SK-N-MC (cell line): Measurements from ENCODE around the gene CPLANE2.

Source experiments
- DNase-seq: peaks from one replicate; pipeline ENCODE4 v3.0.0-alpha.2; 2011; ENCODE audit warnings: low read depth, low spot score
- H3K27ac ChIP-seq: fragments of 200-600 bp; sonication (generic); 2 replicates; pipeline ENCODE4 v1.5.1; 2016; ENCODE audit warnings: mixed run types
- H3K36me3 ChIP-seq: fragments of 200-600 bp; sonication (generic); 2 replicates; pipeline ENCODE4 v1.6.1; 2017; ENCODE audit warnings: antibody characterized with exemption, low read length, mixed read lengths; ENCODE audit not compliant: insufficient read depth
- H3K4me3 ChIP-seq: fragments of 200-600 bp; sonication (generic); 2 replicates; pipeline ENCODE4 v1.5.1; 2016
- H3K9ac ChIP-seq: fragments of 200-600 bp; sonication (generic); 2 replicates; pipeline ENCODE4 v1.8.0; 2017; ENCODE audit warnings: mixed run types, mixed read lengths; ENCODE audit not compliant: insufficient read length
- H3K9me3 ChIP-seq: fragments of 200-600 bp; sonication (generic); 2 replicates; pipeline ENCODE4 v1.6.1; 2017; ENCODE audit warnings: low read depth, mild to moderate bottlenecking, antibody characterized with exemption, low read length, moderate library complexity, mixed read lengths
- EZH2 ChIP-seq: fragments of 200-600 bp; sonication (generic); IDR thresholded peaks from one replicate; pipeline ENCODE4 v1.6.1; 2017; ENCODE audit warnings: antibody characterized with exemption
- FOXP2 ChIP-seq: optimal IDR thresholded peaks from 2 replicates; pipeline ENCODE3; 2011; ENCODE audit warnings: mild to moderate bottlenecking, moderate library complexity; ENCODE audit not compliant: insufficient read depth; ENCODE audit errors: extremely low read length, control extremely low read depth
- POLR2AphosphoS5 ChIP-seq: IDR thresholded peaks from 2 replicates; pipeline ENCODE4 v1.6.1; 2012; ENCODE audit warnings: mild to moderate bottlenecking, low read depth, low read length, borderline replicate concordance

The CPLANE2 gene

DNA sequence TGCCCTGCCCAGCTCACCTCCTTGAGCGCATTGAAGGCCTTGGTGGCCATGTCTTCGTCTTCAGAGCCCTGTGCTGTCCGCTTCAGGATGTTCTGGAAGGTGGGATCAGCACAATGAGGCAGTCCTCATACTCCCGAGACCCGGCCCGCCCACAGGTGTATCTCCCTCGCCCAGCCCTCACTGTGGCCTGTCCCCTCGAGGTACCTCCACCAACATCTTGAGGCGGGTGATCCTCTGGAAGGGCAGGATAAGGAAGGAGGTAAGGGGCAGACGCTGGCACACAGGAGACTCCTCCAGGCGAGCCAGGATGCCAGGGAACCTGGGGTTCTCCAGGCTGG, 31.7 kb downstream of the CPLANE2 start:
- TF ChIP-seq POLR2AphosphoS5 (no peak), FOXP2 (no peak), EZH2 (no peak)
- Histone ChIP-seq H3K27ac (no peak overlapping the region), H3K9me3 (no peaks in the 10 kb centered on the region), H3K4me3 (no peak overlapping the region), H3K9ac (no peak overlapping the region), H3K36me3 (no peaks in the 10 kb centered on the region)
- no peak for DNase-seq

DNA sequence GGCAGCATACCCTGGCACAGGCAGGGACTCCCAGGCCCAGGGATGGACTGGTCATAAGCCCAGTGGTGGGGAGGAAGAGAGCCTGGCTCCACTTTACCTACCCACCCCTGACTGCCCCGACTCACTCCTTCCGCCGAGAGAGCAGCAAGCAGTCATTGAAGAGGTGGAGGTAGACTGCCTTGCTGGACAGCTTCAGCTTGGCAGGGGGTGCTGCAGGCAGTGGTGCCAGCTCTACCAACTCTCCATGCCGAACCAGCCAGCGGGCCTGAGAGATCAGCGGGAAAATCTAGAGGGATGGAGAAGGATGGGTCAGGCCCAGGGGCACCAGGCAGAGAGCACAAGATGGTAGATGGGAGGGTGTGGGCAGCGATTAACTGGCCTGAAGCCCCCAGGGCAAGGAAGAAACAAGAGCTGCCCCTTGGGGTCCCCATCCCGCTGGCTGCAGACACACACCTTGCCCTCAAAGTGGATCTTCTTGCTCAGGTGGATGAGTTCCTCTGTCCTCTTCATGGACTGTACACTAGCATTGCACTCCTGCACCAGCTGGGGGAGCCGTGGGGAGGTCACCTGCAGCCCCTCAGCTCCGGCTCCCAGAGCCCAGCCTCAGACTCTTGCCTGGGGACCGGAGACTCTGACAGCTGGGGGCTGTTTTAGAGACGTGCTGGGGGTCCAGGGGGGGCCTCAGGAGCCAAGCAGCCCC, 32.2 kb downstream of the CPLANE2 start:
- Histone ChIP-seq H3K4me3 (no peak overlapping the region), H3K9ac (no peak overlapping the region), H3K27ac (no peak overlapping the region), H3K36me3 (no peaks in the 10 kb centered on the region), H3K9me3 (no peaks in the 10 kb centered on the region)
- TF ChIP-seq POLR2AphosphoS5 = no peak
- no peak for DNase-seq

- no peak for DNase-seq
- Histone ChIP-seq H3K9me3 (no peaks in the 10 kb centered on the region), H3K27ac (no peak overlapping the region), H3K36me3 (no peaks in the 10 kb centered on the region), H3K9ac (no peak overlapping the region), H3K4me3 (no peak overlapping the region)
- TF ChIP-seq EZH2 (no peak), POLR2AphosphoS5 (no peak), FOXP2 (no peak)
These were observed 32.8 kb downstream of the CPLANE2 start for GRCh38 chr1:16204216-16204615.

DNA sequence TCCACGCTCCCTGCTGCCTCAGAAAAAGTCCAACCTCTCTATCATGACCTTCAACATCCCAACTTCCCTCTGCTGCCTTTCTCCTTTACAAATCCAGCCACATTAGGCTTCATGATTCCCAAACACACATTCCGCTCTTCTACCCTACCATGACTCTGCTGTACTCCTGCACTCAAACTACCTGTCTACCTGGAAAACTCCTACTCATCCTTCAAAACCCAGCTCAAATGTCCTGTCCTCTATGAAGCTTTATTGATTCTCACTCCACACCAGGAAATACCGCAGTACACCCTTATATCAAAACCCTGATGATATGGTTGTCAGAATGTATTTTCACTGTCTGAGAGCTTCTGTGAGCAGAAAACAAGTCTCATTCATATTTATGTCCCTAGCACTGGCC, 33.4 kb downstream of the CPLANE2 start:
- no peaks in the 10 kb centered on the region for H3K9me3 ChIP-seq
- no peak for TF ChIP-seq POLR2AphosphoS5
- TF ChIP-seq EZH2 = no peak
- no peak for TF ChIP-seq FOXP2
- H3K4me3 ChIP-seq = no peak overlapping the region
- no peak overlapping the region for H3K9ac ChIP-seq
- no peaks in the 10 kb centered on the region for H3K36me3 ChIP-seq
- DNase-seq = no peak
- H3K27ac ChIP-seq = no peak overlapping the region

DNA sequence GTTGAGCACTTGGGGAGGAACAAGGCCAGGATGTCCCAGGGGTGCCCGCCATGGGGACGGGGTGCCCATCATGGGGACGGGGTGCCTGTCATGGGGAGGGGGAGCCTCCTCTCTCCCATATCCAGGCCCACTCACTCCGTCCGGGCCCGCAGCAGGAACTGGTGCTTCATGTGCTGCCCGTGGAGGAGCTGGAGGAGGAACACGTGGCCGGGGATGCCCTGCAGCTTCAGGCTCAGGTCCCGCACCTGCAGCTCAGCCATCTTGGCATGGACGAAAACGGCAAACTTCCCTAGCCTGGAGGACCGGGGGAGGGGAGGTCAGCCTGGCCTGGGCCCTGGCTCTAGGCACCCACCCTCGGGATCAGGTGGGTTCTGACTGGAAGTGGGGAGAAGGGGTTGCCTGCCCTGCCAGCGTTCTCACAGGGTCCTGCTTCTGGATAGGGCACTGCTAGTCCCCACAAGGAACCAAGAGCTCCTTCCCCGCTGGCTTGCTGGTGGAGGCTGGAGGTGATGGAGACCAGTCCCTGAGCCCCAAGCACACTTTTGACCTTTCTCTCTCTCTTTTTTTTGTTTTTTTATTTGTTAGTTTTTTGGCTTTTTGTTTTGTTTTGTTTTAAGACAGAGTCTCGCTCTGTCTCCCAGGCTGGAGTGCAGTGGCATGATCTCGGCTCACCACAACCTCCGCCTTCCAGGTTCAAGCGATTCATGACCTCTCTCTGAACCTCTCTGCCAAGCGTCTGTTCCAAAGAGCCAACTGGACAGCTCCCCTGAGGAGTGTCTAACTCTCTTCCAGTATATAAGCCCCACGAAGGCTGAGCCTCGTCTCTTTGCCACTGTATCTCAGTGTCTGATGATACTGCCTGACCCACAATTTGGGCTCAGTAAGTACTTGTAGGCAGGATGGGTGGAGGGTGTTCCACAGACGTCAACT, 34.4 kb downstream of the CPLANE2 start:
- TF ChIP-seq FOXP2 (no peak), EZH2 (no peak), POLR2AphosphoS5 (no peak)
- no peaks in the 10 kb centered on the region for H3K9me3 ChIP-seq
- no peak for DNase-seq
- H3K27ac ChIP-seq = no peak overlapping the region
- H3K36me3 ChIP-seq = no peaks in the 10 kb centered on the region
- H3K4me3 ChIP-seq = no peak overlapping the region
- H3K9ac ChIP-seq = no peak overlapping the region

DNA sequence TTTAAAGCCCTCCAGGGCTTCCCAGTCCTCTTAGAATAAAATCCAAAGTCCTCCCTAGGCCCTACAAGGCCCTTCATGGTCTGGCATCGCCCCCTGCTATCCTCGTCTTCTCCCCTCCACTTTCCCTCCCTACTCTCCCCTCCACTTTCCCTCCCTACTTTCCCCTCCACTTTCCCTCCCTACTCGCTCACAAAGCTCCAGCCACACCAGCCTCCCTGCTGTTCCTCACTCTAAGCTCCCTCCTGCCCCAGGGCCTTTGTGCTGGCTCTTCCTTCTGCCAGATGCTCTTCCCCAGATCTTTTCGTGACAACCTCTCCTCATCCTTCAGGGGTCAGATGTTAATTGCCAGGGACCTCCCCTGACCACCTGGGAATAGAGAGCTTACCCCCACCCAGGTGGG, 37.3 kb downstream of the CPLANE2 start:
- Histone ChIP-seq H3K9ac (no peak overlapping the region), H3K9me3 (no peaks in the 10 kb centered on the region), H3K27ac (no peak overlapping the region), H3K36me3 (no peaks in the 10 kb centered on the region), H3K4me3 (no peak overlapping the region)
- no peak for DNase-seq
- no peak for TF ChIP-seq POLR2AphosphoS5
- TF ChIP-seq EZH2 = no peak
- no peak for TF ChIP-seq FOXP2

GRCh38 chr1:16199157-16199501, 37.9 kb downstream of the CPLANE2 start:
- H3K27ac ChIP-seq = no peak overlapping the region
- TF ChIP-seq POLR2AphosphoS5 (no peak), EZH2 (no peak), FOXP2 (no peak)

GRCh38 chr1:16198444-16199156, 38.4 kb downstream of the CPLANE2 start:
- no peak for TF ChIP-seq EZH2
- no peak for TF ChIP-seq POLR2AphosphoS5
- no peak for TF ChIP-seq FOXP2
- no peak for DNase-seq
- H3K9me3 ChIP-seq = no peaks in the 10 kb centered on the region
- no peak overlapping the region for H3K27ac ChIP-seq
- H3K36me3 ChIP-seq = no peaks in the 10 kb centered on the region
- H3K4me3 ChIP-seq = no peak overlapping the region
- no peak overlapping the region for H3K9ac ChIP-seq

More at GRCh38 chr1:16199157-16199501, 37.9 kb downstream of the CPLANE2 start:
- no peaks in the 10 kb centered on the region for H3K36me3 ChIP-seq
- H3K9me3 ChIP-seq = no peaks in the 10 kb centered on the region
- H3K9ac ChIP-seq = no peak overlapping the region
- DNase-seq = no peak
- H3K4me3 ChIP-seq = no peak overlapping the region
